ENCODE measurements around the gene GPR152.

DNA sequence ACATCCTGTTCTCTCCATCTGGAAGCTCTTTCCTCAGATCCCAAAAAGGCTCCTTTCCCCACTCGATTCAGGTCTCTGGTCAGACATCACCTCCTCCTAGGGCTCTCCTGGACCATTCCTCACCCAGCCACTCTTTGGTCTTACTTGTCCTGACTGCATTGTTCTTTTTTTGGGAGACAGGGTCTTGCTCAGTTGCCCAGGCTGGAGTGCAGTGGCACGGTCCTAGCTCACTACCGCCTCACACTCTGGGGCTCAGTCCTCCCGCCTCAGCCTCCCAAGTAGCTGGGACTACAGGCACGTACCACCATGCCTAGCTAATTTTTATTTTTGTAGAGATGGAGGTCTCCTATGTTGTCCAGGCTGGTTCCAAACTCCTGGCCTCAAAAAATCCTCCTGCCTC lies 7.0 kb downstream of the GPR152 start:
- TF ChIP-seq POLR2A (IDR thresholded peaks at IDR 0.05) (no peak), POLR2AphosphoS5 (IDR thresholded peaks at IDR 0.05) (no peak)
- TF ChIP-seq, protein P1, sequence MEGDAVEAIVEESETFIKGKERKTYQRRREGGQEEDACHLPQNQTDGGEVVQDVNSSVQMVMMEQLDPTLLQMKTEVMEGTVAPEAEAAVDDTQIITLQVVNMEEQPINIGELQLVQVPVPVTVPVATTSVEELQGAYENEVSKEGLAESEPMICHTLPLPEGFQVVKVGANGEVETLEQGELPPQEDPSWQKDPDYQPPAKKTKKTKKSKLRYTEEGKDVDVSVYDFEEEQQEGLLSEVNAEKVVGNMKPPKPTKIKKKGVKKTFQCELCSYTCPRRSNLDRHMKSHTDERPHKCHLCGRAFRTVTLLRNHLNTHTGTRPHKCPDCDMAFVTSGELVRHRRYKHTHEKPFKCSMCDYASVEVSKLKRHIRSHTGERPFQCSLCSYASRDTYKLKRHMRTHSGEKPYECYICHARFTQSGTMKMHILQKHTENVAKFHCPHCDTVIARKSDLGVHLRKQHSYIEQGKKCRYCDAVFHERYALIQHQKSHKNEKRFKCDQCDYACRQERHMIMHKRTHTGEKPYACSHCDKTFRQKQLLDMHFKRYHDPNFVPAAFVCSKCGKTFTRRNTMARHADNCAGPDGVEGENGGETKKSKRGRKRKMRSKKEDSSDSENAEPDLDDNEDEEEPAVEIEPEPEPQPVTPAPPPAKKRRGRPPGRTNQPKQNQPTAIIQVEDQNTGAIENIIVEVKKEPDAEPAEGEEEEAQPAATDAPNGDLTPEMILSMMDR (IDR thresholded peaks at IDR 0.05): no peak

Data from sigmoid colon (tissue), 4 donors.